Measurements from ENCODE around the gene IFT57. TPM values are rescaled to one million over a fixed set of nuclear protein-coding genes. Genes with fewer than 3 reads are reported as not detected.

IFT57 gene
- total and polyA plus RNA-seq, 2 of the 8 experiments (the other 6 are each of a cell fraction or from before 2014, with no cell fraction given), result 15.1 to 27.8 TPM

GRCh38 chr3:108208831-108209230, 13.4 kb downstream of the IFT57 start:
- CTCF ChIA-PET (ENCODE audit: partially characterized antibody), result no interaction called here
- no peak for FAIRE-seq

More at GRCh38 chr3:108208831-108209230, 13.4 kb downstream of the IFT57 start:
- no peak overlapping the region for H3K14ac ChIP-seq (ENCODE audit: insufficient read length)
- no peak overlapping the region for H4K8ac ChIP-seq (ENCODE audit: extremely low read depth, insufficient read depth, low read length)
- H3K9ac ChIP-seq (replicated peaks in 1 of 4; ENCODE audit: extremely low read depth in 1 of 4, low read depth in 3 of 4, low read length in 3 of 4), result no peak overlapping the region
- no peak overlapping the region for H2BK120ac ChIP-seq (replicated peaks; ENCODE audit: low read depth, low read length)
- no peak overlapping the region for H2BK5ac ChIP-seq (ENCODE audit: low read depth, low read length)
- no peak overlapping the region for H2BK15ac ChIP-seq (ENCODE audit: low read length)
- H3K4me1 ChIP-seq (replicated peaks in 1 of 4; ENCODE audit: control insufficient read depth in 3 of 4, insufficient read depth in 4 of 4, low read length in 3 of 4), result no peaks in the 10 kb centered on the region
- DNase-seq (ENCODE audit: low read depth in 1 of 2, low spot score in 2 of 2), result no peak
- no peak overlapping the region for H2AFZ ChIP-seq (ENCODE audit: low read length)
- H3K36me3 ChIP-seq (ENCODE audit: control insufficient read depth in 2 of 4, insufficient read depth in 4 of 4, low read length in 3 of 4), result no peaks in the 10 kb centered on the region
- no peak overlapping the region for H3K18ac ChIP-seq (ENCODE audit: extremely low read depth, low read length)
- H3K4me2 ChIP-seq (ENCODE audit: insufficient read depth in 1 of 2, low read depth in 2 of 2, low read length in 2 of 2), result no peak overlapping the region
- TF ChIP-seq BCL11A (IDR thresholded peaks at IDR 0.05; ENCODE audit: low read depth in 2 of 2, low read length in 2 of 2), result no peak
- no peak for TF ChIP-seq TAF1 (IDR thresholded peaks at IDR 0.05; ENCODE audit: low read depth, low read length)
- TF ChIP-seq CBX5 (IDR thresholded peaks at IDR 0.05; ENCODE audit: low read depth, low read length), result no peak
- TF ChIP-seq YY1 (IDR thresholded peaks at IDR 0.05; ENCODE audit: low read depth, low read length), result no peak
- no peak for TF ChIP-seq ASH2L (IDR thresholded peaks at IDR 0.05; ENCODE audit: low read length)
- TF ChIP-seq ATF2 (IDR thresholded peaks at IDR 0.05; ENCODE audit: low read length), result no peak
- no peak for TF ChIP-seq SP1 (IDR thresholded peaks at IDR 0.05; ENCODE audit: low read depth, low read length)
- TF ChIP-seq USF2 (IDR thresholded peaks at IDR 0.05; ENCODE audit: low read length), result no peak
- no peak for TF ChIP-seq CBX8 (IDR thresholded peaks at IDR 0.05; ENCODE audit: borderline replicate concordance, low read depth, low read length)
- no peak for TF ChIP-seq RFX5 (IDR thresholded peaks at IDR 0.05; ENCODE audit: borderline replicate concordance, low read depth, low read length)
- TF ChIP-seq SAP30 (IDR thresholded peaks at IDR 0.05; ENCODE audit: insufficient read depth, insufficient replicate concordance, low read length), result no peak
- no peak for TF ChIP-seq MAFK (IDR thresholded peaks at IDR 0.05; ENCODE audit: low read depth, low read length)
- H3K4ac ChIP-seq (replicated peaks; ENCODE audit: insufficient read length, low read depth, low read length), result no peak overlapping the region
- no peaks in the 10 kb centered on the region for H4K20me1 ChIP-seq (replicated peaks in 1 of 2; ENCODE audit: control insufficient read depth in 1 of 2, insufficient read depth in 2 of 2, low read length in 2 of 2)
- H3K79me2 ChIP-seq (ENCODE audit: control insufficient read depth in 1 of 2, insufficient read depth in 2 of 2, low read length in 2 of 2), result no peaks in the 10 kb centered on the region
- H4K5ac ChIP-seq (ENCODE audit: insufficient read length, low read depth, low read length), result no peak overlapping the region
- H2BK12ac ChIP-seq (ENCODE audit: low read depth, low read length), result no peak overlapping the region
- no peaks in the 10 kb centered on the region for H3K27me3 ChIP-seq (replicated peaks in 1 of 4; ENCODE audit: control insufficient read depth in 3 of 4, extremely low read depth in 1 of 4, insufficient read depth in 3 of 4, low read length in 3 of 4)
- no peak overlapping the region for H3K23ac ChIP-seq (ENCODE audit: insufficient read length)
- no peaks in the 10 kb centered on the region for H3K23me2 ChIP-seq (ENCODE audit: low read depth, low read length)
- no peak overlapping the region for H2AK5ac ChIP-seq (ENCODE audit: low read depth, low read length)
- no peak overlapping the region for H3K56ac ChIP-seq (replicated peaks; ENCODE audit: insufficient read length, low read depth, low read length)
- no peak overlapping the region for H2BK20ac ChIP-seq (ENCODE audit: low read length)
- H4K91ac ChIP-seq (replicated peaks; ENCODE audit: insufficient read length, low read length), result no peak overlapping the region
- POLR2A ChIA-PET (ENCODE audit: partially characterized antibody), result no interaction called here
- H3K79me1 ChIP-seq (ENCODE audit: low read depth, low read length), result no peaks in the 10 kb centered on the region
- no peaks in the 10 kb centered on the region for H3K9me3 ChIP-seq (ENCODE audit: insufficient read depth in 2 of 2, low read depth in 1 of 2, low read length in 1 of 2)
- WGBS, 2 experiments (ENCODE audit: extremely low coverage in 1 of 2, insufficient coverage in 1 of 2, insufficient read length in 1 of 2, insufficient replicate concordance in 2 of 2, low coverage in 1 of 2, low lambda C conversion rate in 2 of 2, missing lambda C conversion rate in 1 of 2), result 89% methylated on average over 1 of the region's 1 CpG; no CpG with 5 or more reads in 1 of the 2 experiments
- H3K27ac ChIP-seq (ENCODE audit: low read depth, low read length), result no peak overlapping the region
- H3K4me3 ChIP-seq (ENCODE audit: extremely low read depth in 1 of 4, insufficient read depth in 2 of 4, low read depth in 3 of 4, low read length in 4 of 4), result no peak overlapping the region
